ENCODE data around the gene CARNS1. TPM values are rescaled to one million over a fixed set of nuclear protein-coding genes. Genes with fewer than 3 reads are reported as not detected.
A peak's percentile ranks its signal among the peaks of the same experiment; 100 is the strongest.

The CARNS1 gene
- total and polyA plus RNA-seq, 2 of the 8 experiments (the other 6 are each of a cell fraction or from before 2014, with no cell fraction given) = 0.82 to 1.1 TPM

DNA sequence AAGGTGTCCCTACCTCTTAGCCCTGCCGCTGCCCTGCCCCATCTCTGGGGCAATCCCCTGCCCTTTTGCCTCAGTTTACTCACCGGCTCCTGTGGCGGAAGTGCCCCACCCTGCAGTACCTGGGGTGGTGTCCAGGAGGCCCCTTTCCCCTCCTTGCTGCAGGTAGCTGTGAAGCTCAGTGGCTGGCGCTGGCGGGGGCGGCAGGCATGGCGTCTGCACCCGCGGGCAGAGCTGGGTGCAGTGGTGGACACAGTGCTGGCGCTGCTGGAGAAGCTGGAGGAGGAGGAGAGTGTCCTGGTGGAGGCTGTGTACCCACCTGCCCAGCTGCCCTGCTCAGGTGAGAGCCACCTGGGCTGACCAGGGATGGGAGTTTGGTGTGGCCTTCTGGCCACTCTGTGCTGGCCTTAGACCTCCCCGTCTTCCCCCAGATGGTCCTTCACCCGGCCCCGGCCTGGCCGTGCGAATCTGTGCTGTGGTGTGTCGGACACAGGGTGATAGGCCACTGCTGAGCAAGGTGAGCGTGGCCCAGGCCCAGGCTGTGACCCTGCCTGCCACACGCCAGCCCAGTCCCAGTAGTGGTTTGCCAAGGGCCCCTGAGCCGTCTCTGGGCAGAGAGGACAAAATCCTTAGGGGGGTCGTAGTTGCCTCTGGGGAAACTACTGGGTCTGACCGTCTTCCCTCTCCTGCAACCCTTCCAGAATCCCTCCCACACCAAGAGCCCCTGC, 4.0 kb downstream of the CARNS1 start:
- Histone ChIP-seq H4K20me1 (replicated peaks in 1 of 2; ENCODE audit: control insufficient read depth in 1 of 2, insufficient read depth in 2 of 2, low read length in 2 of 2) (peaks cover 0 to 3% of the 10 kb centered on the region in 2 experiments), H2BK20ac (ENCODE audit: low read length) (no peak overlapping the region), H2BK120ac (replicated peaks; ENCODE audit: low read depth, low read length) (no peak overlapping the region), H3K4me2 (ENCODE audit: insufficient read depth in 1 of 2, low read depth in 2 of 2, low read length in 2 of 2) (no peak overlapping the region; a peak in 1 of 4 replicates), H3K23ac (ENCODE audit: insufficient read length) (no peak overlapping the region), H3K14ac (ENCODE audit: insufficient read length) (no peak overlapping the region), H2BK15ac (ENCODE audit: low read length) (0 out of 2 replicates have a peak overlapping the region, but pooled peaks have one; percentile 46), H3K4me1 (replicated peaks in 1 of 4; ENCODE audit: control insufficient read depth in 3 of 4, insufficient read depth in 4 of 4, low read length in 3 of 4) (peaks cover 4 to 15% (median 11%) of the 10 kb centered on the region in 4 experiments), H3K27ac (ENCODE audit: low read depth, low read length) (no peak overlapping the region), H4K91ac (replicated peaks; ENCODE audit: insufficient read length, low read length) (no peak overlapping the region), H3K23me2 (ENCODE audit: low read depth, low read length) (peaks cover 12% of the 10 kb centered on the region; the same call in 1 of the 2 replicates), H2AFZ (ENCODE audit: low read length) (no peak overlapping the region), H2BK12ac (ENCODE audit: low read depth, low read length) (no peak overlapping the region), H3K4ac (replicated peaks; ENCODE audit: insufficient read length, low read depth, low read length) (no peak overlapping the region), H3K27me3 (replicated peaks in 1 of 4; ENCODE audit: control insufficient read depth in 3 of 4, extremely low read depth in 1 of 4, insufficient read depth in 3 of 4, low read length in 3 of 4) (peaks cover 0 to 8% (median 5%) of the 10 kb centered on the region in 4 experiments; a peak in 4 of 7 replicates), H3K79me2 (ENCODE audit: control insufficient read depth in 1 of 2, insufficient read depth in 2 of 2, low read length in 2 of 2) (no peaks in the 10 kb centered on the region), H4K5ac (ENCODE audit: insufficient read length, low read depth, low read length) (no peak overlapping the region), H3K56ac (replicated peaks; ENCODE audit: insufficient read length, low read depth, low read length) (no peak overlapping the region), H4K8ac (ENCODE audit: extremely low read depth, insufficient read depth, low read length) (peak overlapping the region; percentile 3; the same call in 1 of the 2 replicates), H3K4me3 (ENCODE audit: extremely low read depth in 1 of 4, insufficient read depth in 2 of 4, low read depth in 3 of 4, low read length in 4 of 4) (no peak overlapping the region), H3K9ac (replicated peaks in 1 of 4; ENCODE audit: extremely low read depth in 1 of 4, low read depth in 3 of 4, low read length in 3 of 4) (no peak overlapping the region), H3K36me3 (ENCODE audit: control insufficient read depth in 2 of 4, insufficient read depth in 4 of 4, low read length in 3 of 4) (no peaks in the 10 kb centered on the region), H2BK5ac (ENCODE audit: low read depth, low read length) (no peak overlapping the region), H2AK5ac (ENCODE audit: low read depth, low read length) (no peak overlapping the region), H3K9me3 (ENCODE audit: insufficient read depth in 2 of 2, low read depth in 1 of 2, low read length in 1 of 2) (no peaks in the 10 kb centered on the region), H3K79me1 (ENCODE audit: low read depth, low read length) (no peaks in the 10 kb centered on the region), H3K18ac (ENCODE audit: extremely low read depth, low read length) (no peak overlapping the region)
- FAIRE-seq (no peak), DNase-seq (ENCODE audit: low read depth in 1 of 2, low spot score in 2 of 2) (no peak)
- POLR2A ChIA-PET (ENCODE audit: partially characterized antibody) = interaction anchor here (0.6 to 10.2 kb wide), 16 partner anchors 9 to 74 kb away, joined by 3 to 104 read pairs (median 4); partner anchors contain the start of genes CORO1B, PPP1CA, PTPRCAP and RPS6KB2
- WGBS, 2 experiments (ENCODE audit: extremely low coverage in 1 of 2, insufficient coverage in 1 of 2, insufficient read length in 1 of 2, insufficient replicate concordance in 2 of 2, low coverage in 1 of 2, low lambda C conversion rate in 2 of 2, missing lambda C conversion rate in 1 of 2) = 88% methylated on average over 21 of the region's 21 CpGs; no CpG with 5 or more reads in 1 of the 2 experiments
- CTCF ChIA-PET (ENCODE audit: partially characterized antibody) = interaction anchor here (1.3 to 2.4 kb wide), 4 partner anchors 12 to 86 kb away, joined by 3 to 13 read pairs (median 5); partner anchors contain the start of genes PITPNM1, PPP1CA and TBC1D10C
- TF ChIP-seq RXRA (IDR thresholded peaks at IDR 0.05; ENCODE audit: insufficient read depth, low read depth, low read length) (no peak), JUN (IDR thresholded peaks at IDR 0.05; ENCODE audit: low read depth, low read length) (no peak), SP1 (IDR thresholded peaks at IDR 0.05; ENCODE audit: low read depth, low read length) (no peak)
- TF ChIP-seq, protein P1, sequence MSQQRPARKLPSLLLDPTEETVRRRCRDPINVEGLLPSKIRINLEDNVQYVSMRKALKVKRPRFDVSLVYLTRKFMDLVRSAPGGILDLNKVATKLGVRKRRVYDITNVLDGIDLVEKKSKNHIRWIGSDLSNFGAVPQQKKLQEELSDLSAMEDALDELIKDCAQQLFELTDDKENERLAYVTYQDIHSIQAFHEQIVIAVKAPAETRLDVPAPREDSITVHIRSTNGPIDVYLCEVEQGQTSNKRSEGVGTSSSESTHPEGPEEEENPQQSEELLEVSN (IDR thresholded peaks at IDR 0.05) = no peak
